K562 (cell line): ENCODE results near the gene KRTAP5-4. TPM values are rescaled to one million over a fixed set of nuclear protein-coding genes. Genes with fewer than 3 reads are reported as not detected.

Experiments used
- ATAC-seq: fragments of 200-7000 bp; cut with Tn5 transposase; 3 replicates; pipeline ENCODE4 v1.9.1; 2020; ENCODE audit warnings: moderate library complexity
- BruUV-seq: library from RNA; stranded (reverse); fragments of 400-500 nt; replicated peaks from 2 replicates; lab custom pipeline; 2021; lab: Mats Ljungman, UMichigan
- CTCF ChIA-PET: fragments of 300-600 bp; formaldehyde crosslinking; extraction: SDS; loops from one replicate; lab custom pipeline; 2021; ENCODE audit warnings: low intra/inter-chr PET ratio; lab: Yijun Ruan, JAX
- POLR2A ChIA-PET: fragments of 300-600, 350-650 bp; sonication (Branson Sonifier 250); formaldehyde crosslinking; extraction: SDS; loops from one replicate; lab custom pipeline; 2021; ENCODE audit warnings: antibody characterized with exemption, inconsistent platforms; lab: Yijun Ruan, JAX
- DNase-seq, 4 experiments: peaks; one replicate each; pipeline versions ENCODE4 v3.0.0 to v3.0.0-alpha.2; 2011 to 2018; ENCODE audit warnings: low spot score in 3 of 4, mixed read lengths in 3 of 4; ENCODE audit errors: extremely low read depth in 1 of 4
- FAIRE-seq: peaks from 2 replicates; lab custom pipeline; 2011; peaks lifted over from hg19 to GRCh38; lab: Jason Lieb, UNC
- H2AFZ ChIP-seq: 2 replicates; pipeline ENCODE4 v1.6.0; 2011; ENCODE audit warnings: low read depth, low read length, control low read depth, inconsistent platforms
- H3K27ac ChIP-seq: fragments of 200-600 bp; 3 replicates; pipeline ENCODE4 v1.8.0; 2011; ENCODE audit warnings: low read depth, mild to moderate bottlenecking, control low read depth, inconsistent platforms, low read length, moderate library complexity, mixed read lengths; ENCODE audit errors: extremely low read depth
- H3K27me3 ChIP-seq, 2 experiments: fragments of 300-600 bp in 1 of 2; 2 replicates in 1 of 2; 3 replicates in 1 of 2; pipeline versions ENCODE4 v1.6.0 to v1.8.0; 2011; ENCODE audit warnings: inconsistent platforms in 2 of 2, low read length in 2 of 2, mild to moderate bottlenecking in 1 of 2, mixed read lengths in 1 of 2, moderate library complexity in 1 of 2; ENCODE audit not compliant: control insufficient read depth in 2 of 2, insufficient read depth in 2 of 2
- H3K36me3 ChIP-seq: fragments of 300-600 bp; 3 replicates; pipeline ENCODE4 v1.8.0; 2011; ENCODE audit warnings: mild to moderate bottlenecking, low read length, inconsistent platforms; ENCODE audit not compliant: control insufficient read depth, insufficient read depth
- H3K4me1 ChIP-seq, 2 experiments: fragments of 200-600 bp in 1 of 2; replicated peaks in 1 of 2; 2 replicates in 1 of 2; 3 replicates in 1 of 2; pipeline versions ENCODE4 v1.5.1 to v1.8.0; 2011; ENCODE audit warnings: inconsistent platforms in 2 of 2, low read length in 2 of 2, mild to moderate bottlenecking in 1 of 2, mixed read lengths in 1 of 2, moderate library complexity in 1 of 2; ENCODE audit not compliant: control insufficient read depth in 2 of 2, insufficient read depth in 2 of 2
- H3K4me2 ChIP-seq: 2 replicates; pipeline ENCODE4 v1.6.1; 2011; ENCODE audit warnings: low read length, control low read depth, inconsistent platforms, mixed read lengths; ENCODE audit not compliant: insufficient read depth
- H3K4me3 ChIP-seq: fragments of 200-600 bp; sonication (generic), shearing (Covaris generic); 2 replicates; pipeline ENCODE4 v1.5.1; 2016; ENCODE audit warnings: control low read depth, inconsistent platforms
- H3K79me2 ChIP-seq: fragments of 200-600 bp; 3 replicates; pipeline ENCODE4 v1.8.0; 2011; ENCODE audit warnings: low read length, inconsistent platforms; ENCODE audit not compliant: control insufficient read depth, insufficient read depth
- H3K9ac ChIP-seq, 2 experiments: 2 replicates each; pipeline versions ENCODE4 v1.6.0 to v1.6.1; 2011; ENCODE audit warnings: low read depth in 2 of 2, low read length in 2 of 2, control low read depth in 1 of 2, inconsistent platforms in 1 of 2, mild to moderate bottlenecking in 1 of 2, mixed read lengths in 1 of 2; ENCODE audit not compliant: insufficient read depth in 1 of 2
- H3K9me1 ChIP-seq: one replicate; pipeline ENCODE4 v1.6.0; 2011; ENCODE audit warnings: inconsistent platforms, mild to moderate bottlenecking, low read length, moderate library complexity; ENCODE audit not compliant: control insufficient read depth, insufficient read depth
- H3K9me3 ChIP-seq: replicated peaks from 2 replicates; pipeline ENCODE4 v1.5.1; 2011; ENCODE audit warnings: low read depth, low read length, inconsistent platforms; ENCODE audit not compliant: control insufficient read depth, insufficient read depth
- H4K20me1 ChIP-seq: replicated peaks from 2 replicates; pipeline ENCODE4 v1.6.1; 2011; ENCODE audit warnings: low read length, inconsistent platforms, mixed read lengths; ENCODE audit not compliant: control insufficient read depth, insufficient read depth
- FOS ChIP-seq: IDR thresholded peaks from 3 replicates; pipeline ENCODE4 v1.6.1; 2011; ENCODE audit not compliant: insufficient read length; ENCODE audit errors: extremely low read depth
- FOXA3 ChIP-seq, 2 experiments: fragments of 450-650 bp in 1 of 2; sonication (generic) in 1 of 2; formaldehyde crosslinking; IDR thresholded peaks in 1 of 2; conservative IDR thresholded peaks in 1 of 2; 2 replicates each; pipeline versions ENCODE4 v1.4.0 to v1.8.0; 2020 to 2022; ENCODE audit warnings: mild to moderate bottlenecking in 2 of 2, missing genetic modification reagents in 1 of 2
- GABPB1 ChIP-seq: sonication (generic); formaldehyde crosslinking; IDR thresholded peaks from 2 replicates; pipeline ENCODE4 v1.8.0; 2022; ENCODE audit warnings: mild to moderate bottlenecking, missing genetic modification reagents
- HEY1 ChIP-seq: fragments of 250-450 bp; sonication (Bioruptor Pico); IDR thresholded peaks from 2 replicates; pipeline ENCODE4 v1.5.0; 2020; ENCODE audit warnings: mild to moderate bottlenecking, moderate library complexity, borderline replicate concordance
- JUNB ChIP-seq: fragments of 450-650 bp; formaldehyde crosslinking; conservative IDR thresholded peaks from 2 replicates; pipeline ENCODE4 v1.4.0; 2020; ENCODE audit warnings: mild to moderate bottlenecking
- MECOM ChIP-seq: fragments of 250-450 bp; sonication (Bioruptor Pico); IDR thresholded peaks from 2 replicates; pipeline ENCODE4 v1.8.0; 2022; ENCODE audit warnings: inconsistent platforms
- NEUROD1 ChIP-seq: fragments of 150-350 bp; IDR thresholded peaks from 2 replicates; pipeline ENCODE4 v1.6.1; 2014; ENCODE audit warnings: borderline replicate concordance, low read length, low read depth; ENCODE audit not compliant: partially characterized antibody
- RBBP5 ChIP-seq: fragments of 200-600 bp; sonication (generic); IDR thresholded peaks from 2 replicates; pipeline ENCODE4 v1.6.1; 2012; ENCODE audit warnings: borderline replicate concordance, mild to moderate bottlenecking, low read length, control low read depth, inconsistent platforms; ENCODE audit not compliant: insufficient read depth, poor library complexity, severe bottlenecking
- RBM25 ChIP-seq: fragments of 200-400 bp; formaldehyde crosslinking; IDR thresholded peaks from 2 replicates; pipeline ENCODE4 v1.6.1; 2018; ENCODE audit warnings: low read length, low read depth, moderate library complexity; ENCODE audit not compliant: severe bottlenecking
- SETDB1 ChIP-seq: IDR thresholded peaks from one replicate; pipeline ENCODE4 v1.6.1; 2012; ENCODE audit warnings: low read length, control low read depth, inconsistent platforms
- SMARCC2 ChIP-seq: fragments of 450-650 bp; IDR thresholded peaks from 2 replicates; pipeline ENCODE4 v1.6.1; 2017; ENCODE audit warnings: antibody characterized with exemption, moderate library complexity, mild to moderate bottlenecking, low read depth
- TAF1 ChIP-seq: IDR thresholded peaks from 2 replicates; pipeline ENCODE4 v1.6.1; 2011; ENCODE audit warnings: mild to moderate bottlenecking, low read length, moderate library complexity; ENCODE audit not compliant: insufficient read depth, control insufficient read depth, severe bottlenecking; ENCODE audit errors: extremely low read depth
- WHSC1 ChIP-seq: IDR thresholded peaks from one replicate; pipeline ENCODE4 v1.6.1; 2012; ENCODE audit warnings: low read length, control low read depth, inconsistent platforms
- ZFP30 ChIP-seq: fragments of 250-450 bp; sonication (Bioruptor Pico); IDR thresholded peaks from 2 replicates; pipeline ENCODE4 v1.8.0; 2022; ENCODE audit warnings: moderate library complexity, mild to moderate bottlenecking, inconsistent platforms, borderline replicate concordance
- ZNF12 ChIP-seq: sonication (generic); formaldehyde crosslinking; IDR thresholded peaks from 2 replicates; pipeline ENCODE4 v1.4.0; 2020; ENCODE audit warnings: mild to moderate bottlenecking, missing genetic modification reagents
- WGBS: fragments of 100-300 bp; shearing (Covaris generic); methylation state at CpG from one replicate; pipeline ENCODE4 v1.1.6; 2016; ENCODE audit warnings: low coverage, mixed read lengths; ENCODE audit not compliant: insufficient coverage; ENCODE audit errors: missing lambda C conversion rate; 5-methylcytosine and 5-hydroxymethylcytosine counted together
- in situ Hi-C: fragments of 300-500 bp; cut with MboI; formaldehyde crosslinking; loops from 4 replicates; pipeline ENCODE4 v1.15.0; 2018; ENCODE audit warnings: inconsistent platforms, mixed read lengths
- intact Hi-C: fragments of 100-400 bp; cut with micrococcal nuclease; formaldehyde crosslinking; loops from 2 replicates; pipeline ENCODE4 v1.14.2; 2022
- polyA plus RNA-seq, 8 experiments: library from polyadenylated mRNA; depleted of rRNA in 4 of 8; stranded (reverse) in 5 of 8; unstranded in 3 of 8; fragments of >200 nt; fragmentation: Nextera tagmentation in 2 of 8; fragmentation: Illumina TruSeq in 1 of 8; extraction: Ambion mirVana in 2 of 8; extraction: Trizol in 1 of 8; gene quantifications; 2 replicates each; pipeline versions ENCODE4 v1.2.1 to v1.2.3, GENCODE V29; 2011 to 2014; ENCODE audit warnings: inconsistent platforms in 1 of 8, missing spikeins in 1 of 8
- total RNA-seq, 7 experiments: library from RNA; depleted of rRNA in 6 of 7; stranded (reverse); fragments of >200 nt in 6 of 7; fragmentation: Illumina TruSeq in 2 of 7; extraction: Trizol in 2 of 7; gene quantifications; 2 replicates each; pipeline versions ENCODE4 v1.2.1 to v1.2.3, GENCODE V29; 2011 to 2021; ENCODE audit warnings: low replicate concordance in 1 of 7
- TF ChIP-seq, protein P1 (sequence below): IDR thresholded peaks from 2 replicates; pipeline ENCODE4 v1.6.1; 2011; ENCODE audit not compliant: insufficient read length; ENCODE audit errors: extremely low read depth
- TF ChIP-seq, protein P2 (sequence below): fragments of 450-650 bp; formaldehyde crosslinking; IDR thresholded peaks from 2 replicates; pipeline ENCODE4 v1.4.0; 2020; ENCODE audit warnings: mild to moderate bottlenecking, moderate library complexity

KRTAP5-4 gene
- total and polyA plus RNA-seq, 9 of the 15 experiments (the other 6 are each of a cell fraction or from before 2014, with no cell fraction given), result not detected

DNA sequence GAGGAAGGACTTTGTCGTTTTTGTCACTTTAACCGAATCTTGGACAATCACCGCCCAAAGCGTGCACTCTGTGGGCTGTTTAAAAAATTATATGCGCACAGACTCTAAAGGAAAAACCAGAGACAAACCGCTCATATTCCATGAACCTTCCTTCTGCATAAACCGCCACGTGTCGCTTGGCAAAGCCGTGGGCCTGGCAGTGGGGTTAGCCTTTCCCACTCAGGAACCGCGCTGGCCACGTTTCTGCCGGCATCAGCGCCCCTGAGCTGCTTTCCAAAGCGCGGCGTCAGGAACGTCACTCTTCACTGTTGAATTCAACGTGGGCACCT is 30.5 kb upstream of the KRTAP5-4 start:
- ATAC-seq (no peak), DNase-seq (no peak), FAIRE-seq (no peak)
- no peaks in the 10 kb centered on the region for H3K79me2 ChIP-seq
- ChIA-PET CTCF (interaction anchor here (0.6 to 2.0 kb wide), 8 partner anchors 13 to 500 kb away, joined by 3 to 15 read pairs (median 4); no protein-coding TSS in a partner anchor), POLR2A (interaction anchor here (0.6 to 1.3 kb wide), 5 partner anchors 33 to 182 kb away, joined by 3 to 5 read pairs (median 3); partner anchors contain the start of gene SYT8)
- peaks cover 17% of the 10 kb centered on the region for H4K20me1 ChIP-seq
- H3K9me1 ChIP-seq, result no peaks in the 10 kb centered on the region
- WGBS, result 12% methylated on average over 20 of the region's 20 CpGs
- peaks cover 0 to 15% of the 10 kb centered on the region in 2 experiments; a peak in 2 of 5 replicates for H3K4me1 ChIP-seq
- H3K27me3 ChIP-seq, result peaks cover 36 to 86% of the 10 kb centered on the region in 2 experiments
- no peak overlapping the region for H3K9ac ChIP-seq
- no peak overlapping the region for H3K4me2 ChIP-seq
- no peak overlapping the region for H2AFZ ChIP-seq
- intact Hi-C loops (loop anchor here (1.0 to 5.0 kb wide), 3 partner anchors 40 to 230 kb away; no protein-coding TSS in a partner anchor), in situ Hi-C loops (no loop called here)
- no peaks in the 10 kb centered on the region for H3K36me3 ChIP-seq
- H3K4me3 ChIP-seq, result no peak overlapping the region
- BruUV-seq, result no TSS peak
- no peak overlapping the region for H3K27ac ChIP-seq
- H3K9me3 ChIP-seq, result no peaks in the 10 kb centered on the region
- TF ChIP-seq FOS (no peak), GABPB1 (no peak), NEUROD1 (no peak), SMARCC2 (no peak), FOXA3 (CRISPR knock-in tag; conservative IDR thresholded peaks at IDR 0.05 in 1 of 2, IDR thresholded peaks at IDR 0.05 in 1 of 2) (no peak), ZNF12 (CRISPR knock-in tag) (no peak), ZFP30 (no peak), SETDB1 (no peak), RBM25 (no peak), TAF1 (no peak), RBBP5 (no peak), MECOM (CRISPR knock-in tag) (no peak), HEY1 (CRISPR knock-in tag) (no peak), WHSC1 (no peak), JUNB (no peak)
- TF ChIP-seq, protein P1, sequence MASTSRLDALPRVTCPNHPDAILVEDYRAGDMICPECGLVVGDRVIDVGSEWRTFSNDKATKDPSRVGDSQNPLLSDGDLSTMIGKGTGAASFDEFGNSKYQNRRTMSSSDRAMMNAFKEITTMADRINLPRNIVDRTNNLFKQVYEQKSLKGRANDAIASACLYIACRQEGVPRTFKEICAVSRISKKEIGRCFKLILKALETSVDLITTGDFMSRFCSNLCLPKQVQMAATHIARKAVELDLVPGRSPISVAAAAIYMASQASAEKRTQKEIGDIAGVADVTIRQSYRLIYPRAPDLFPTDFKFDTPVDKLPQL, result no peak
- TF ChIP-seq, protein P2, sequence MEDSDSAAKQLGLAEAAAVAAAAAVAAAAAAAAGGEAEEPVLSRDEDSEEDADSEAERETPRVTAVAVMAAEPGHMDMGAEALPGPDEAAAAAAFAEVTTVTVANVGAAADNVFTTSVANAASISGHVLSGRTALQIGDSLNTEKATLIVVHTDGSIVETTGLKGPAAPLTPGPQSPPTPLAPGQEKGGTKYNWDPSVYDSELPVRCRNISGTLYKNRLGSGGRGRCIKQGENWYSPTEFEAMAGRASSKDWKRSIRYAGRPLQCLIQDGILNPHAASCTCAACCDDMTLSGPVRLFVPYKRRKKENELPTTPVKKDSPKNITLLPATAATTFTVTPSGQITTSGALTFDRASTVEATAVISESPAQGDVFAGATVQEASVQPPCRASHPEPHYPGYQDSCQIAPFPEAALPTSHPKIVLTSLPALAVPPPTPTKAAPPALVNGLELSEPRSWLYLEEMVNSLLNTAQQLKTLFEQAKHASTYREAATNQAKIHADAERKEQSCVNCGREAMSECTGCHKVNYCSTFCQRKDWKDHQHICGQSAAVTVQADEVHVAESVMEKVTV, result no peak
